Measurements from ENCODE around the gene FBLN1.

DNA sequence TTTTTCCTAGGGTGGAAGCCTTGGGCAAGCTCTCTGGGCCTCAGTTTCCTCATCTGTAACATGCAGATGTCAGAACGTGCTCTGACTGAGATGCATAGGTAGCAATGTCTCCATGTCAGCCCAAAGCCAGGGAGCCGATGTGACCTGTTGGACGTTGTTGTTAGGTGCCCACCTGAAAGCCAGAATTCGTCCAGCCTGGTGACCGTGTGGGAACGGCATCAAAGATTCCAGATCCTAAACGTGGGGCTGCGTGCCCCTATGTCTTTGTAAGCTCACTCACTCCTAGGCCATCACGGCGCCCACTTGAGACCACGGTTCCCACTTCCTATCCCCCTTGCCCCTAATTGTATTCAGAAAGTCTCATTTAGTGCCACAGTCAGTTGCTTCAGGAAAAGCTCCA is 48.2 kb downstream of the FBLN1 start:
- TF ChIP-seq, protein P1, sequence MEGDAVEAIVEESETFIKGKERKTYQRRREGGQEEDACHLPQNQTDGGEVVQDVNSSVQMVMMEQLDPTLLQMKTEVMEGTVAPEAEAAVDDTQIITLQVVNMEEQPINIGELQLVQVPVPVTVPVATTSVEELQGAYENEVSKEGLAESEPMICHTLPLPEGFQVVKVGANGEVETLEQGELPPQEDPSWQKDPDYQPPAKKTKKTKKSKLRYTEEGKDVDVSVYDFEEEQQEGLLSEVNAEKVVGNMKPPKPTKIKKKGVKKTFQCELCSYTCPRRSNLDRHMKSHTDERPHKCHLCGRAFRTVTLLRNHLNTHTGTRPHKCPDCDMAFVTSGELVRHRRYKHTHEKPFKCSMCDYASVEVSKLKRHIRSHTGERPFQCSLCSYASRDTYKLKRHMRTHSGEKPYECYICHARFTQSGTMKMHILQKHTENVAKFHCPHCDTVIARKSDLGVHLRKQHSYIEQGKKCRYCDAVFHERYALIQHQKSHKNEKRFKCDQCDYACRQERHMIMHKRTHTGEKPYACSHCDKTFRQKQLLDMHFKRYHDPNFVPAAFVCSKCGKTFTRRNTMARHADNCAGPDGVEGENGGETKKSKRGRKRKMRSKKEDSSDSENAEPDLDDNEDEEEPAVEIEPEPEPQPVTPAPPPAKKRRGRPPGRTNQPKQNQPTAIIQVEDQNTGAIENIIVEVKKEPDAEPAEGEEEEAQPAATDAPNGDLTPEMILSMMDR (IDR thresholded peaks at IDR 0.05; ENCODE audit: low read depth, low read length), result no peak
- TF ChIP-seq POLR2A (IDR thresholded peaks at IDR 0.05; ENCODE audit: extremely low read depth, insufficient read length), result no peak
- TF ChIP-seq MAX (IDR thresholded peaks at IDR 0.05; ENCODE audit: low read depth, low read length), result no peak
- TF ChIP-seq MYC (IDR thresholded peaks at IDR 0.05; ENCODE audit: low read depth, low read length), result no peak
